NCI-H460 (cell line): Measurements from ENCODE around the gene SSNA1. TPM values are rescaled to one million over a fixed set of nuclear protein-coding genes. Genes with fewer than 3 reads are reported as not detected.

Experiments used
- DNase-seq: peaks from one replicate; pipeline ENCODE4 v3.0.0-alpha.2; 2016; ENCODE audit warnings: low read depth; ENCODE audit errors: extremely low read depth
- total RNA-seq: library from RNA; depleted of rRNA; stranded (reverse); fragments of >200 nt; shearing (Covaris generic); gene quantifications from 2 replicates; pipeline ENCODE4 v1.2.3, GENCODE V29; 2014

The SSNA1 gene
- total RNA-seq, 1 experiment from 2014 or later, result 59.3 TPM

DNA sequence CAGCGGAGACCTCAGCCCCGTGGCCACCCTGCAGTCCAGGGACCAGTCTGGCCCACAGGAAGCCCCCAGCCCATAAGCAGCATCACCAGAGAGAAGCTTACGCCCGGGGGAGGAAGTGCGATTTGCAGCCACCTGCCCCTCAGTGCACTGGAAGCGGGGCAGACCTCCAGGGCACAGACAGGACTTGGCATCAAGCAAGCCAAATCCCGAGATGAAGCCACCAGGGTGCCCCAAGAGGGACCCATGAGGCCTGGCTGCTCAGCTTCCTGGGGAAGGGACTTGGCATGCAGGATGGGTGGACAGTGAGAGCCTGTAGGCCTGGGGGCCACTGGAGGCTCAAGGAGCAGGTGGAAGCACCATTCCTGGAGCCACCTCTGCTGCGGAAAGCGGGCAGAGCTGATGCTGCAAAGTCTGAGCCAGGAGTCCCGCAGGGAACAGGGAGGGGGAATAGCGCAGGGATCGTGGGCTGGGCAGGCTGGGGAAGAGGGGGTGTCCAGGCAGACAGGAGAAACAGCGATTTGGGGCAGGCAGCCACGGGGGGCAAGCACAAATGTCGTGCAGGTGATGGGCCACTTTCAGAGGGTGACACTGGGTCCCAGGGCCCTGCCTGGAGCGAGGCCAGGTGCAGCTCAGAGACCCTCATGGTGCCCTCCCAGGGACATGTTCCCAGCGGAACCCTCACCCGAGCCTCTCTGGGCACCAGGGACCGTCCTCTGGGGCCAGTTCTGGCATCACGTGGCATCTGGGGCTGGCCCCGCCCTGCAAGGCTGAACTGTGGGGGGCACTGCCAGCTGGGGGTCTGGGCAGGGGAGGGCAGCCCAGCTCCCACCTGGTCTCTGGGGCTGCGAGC, 21.9 kb upstream of the SSNA1 start:
- no peak for DNase-seq

DNA sequence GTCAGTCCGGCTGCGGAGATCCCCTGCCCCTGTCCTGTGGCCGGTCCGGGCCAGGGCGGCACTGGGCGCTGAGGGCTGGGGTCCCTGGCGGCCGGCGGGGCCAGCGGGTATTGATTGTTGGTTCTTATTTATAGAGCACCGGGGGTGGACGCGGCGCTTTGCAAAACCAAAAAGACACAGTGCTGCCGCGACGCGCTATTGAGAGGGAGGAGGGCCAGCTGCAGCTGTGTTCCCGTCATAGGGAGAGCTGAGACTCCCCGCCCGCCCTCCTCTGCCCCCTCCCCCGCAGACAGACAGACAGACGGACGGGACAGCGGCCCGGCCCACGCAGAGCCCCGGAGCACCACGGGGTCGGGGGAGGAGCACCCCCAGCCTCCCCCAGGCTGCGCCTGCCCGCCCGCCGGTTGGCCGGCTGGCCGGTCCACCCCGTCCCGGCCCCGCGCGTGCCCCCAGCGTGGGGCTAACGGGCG, 21.2 kb upstream of the SSNA1 start:
- no peak for DNase-seq

DNA sequence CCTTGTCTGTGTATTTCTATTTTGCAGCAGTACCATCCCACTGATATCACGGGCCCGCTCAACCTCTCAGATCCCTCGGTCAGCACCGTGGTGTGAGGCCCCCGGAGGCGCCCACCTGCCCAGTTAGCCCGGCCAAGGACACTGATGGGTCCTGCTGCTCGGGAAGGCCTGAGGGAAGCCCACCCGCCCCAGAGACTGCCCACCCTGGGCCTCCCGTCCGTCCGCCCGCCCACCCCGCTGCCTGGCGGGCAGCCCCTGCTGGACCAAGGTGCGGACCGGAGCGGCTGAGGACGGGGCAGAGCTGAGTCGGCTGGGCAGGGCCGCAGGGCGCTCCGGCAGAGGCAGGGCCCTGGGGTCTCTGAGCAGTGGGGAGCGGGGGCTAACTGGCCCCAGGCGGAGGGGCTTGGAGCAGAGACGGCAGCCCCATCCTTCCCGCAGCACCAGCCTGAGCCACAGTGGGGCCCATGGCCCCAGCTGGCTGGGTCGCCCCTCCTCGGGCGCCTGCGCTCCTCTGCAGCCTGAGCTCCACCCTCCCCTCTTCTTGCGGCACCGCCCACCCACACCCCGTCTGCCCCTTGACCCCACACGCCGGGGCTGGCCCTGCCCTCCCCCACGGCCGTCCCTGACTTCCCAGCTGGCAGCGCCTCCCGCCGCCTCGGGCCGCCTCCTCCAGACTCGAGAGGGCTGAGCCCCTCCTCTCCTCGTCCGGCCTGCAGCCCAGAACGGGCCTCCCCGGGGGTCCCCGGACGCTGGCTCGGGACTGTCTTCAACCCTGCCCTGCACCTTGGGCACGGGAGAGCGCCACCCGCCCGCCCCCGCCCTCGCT, 20.5 kb upstream of the SSNA1 start:
- DNase-seq, result no peak

DNA sequence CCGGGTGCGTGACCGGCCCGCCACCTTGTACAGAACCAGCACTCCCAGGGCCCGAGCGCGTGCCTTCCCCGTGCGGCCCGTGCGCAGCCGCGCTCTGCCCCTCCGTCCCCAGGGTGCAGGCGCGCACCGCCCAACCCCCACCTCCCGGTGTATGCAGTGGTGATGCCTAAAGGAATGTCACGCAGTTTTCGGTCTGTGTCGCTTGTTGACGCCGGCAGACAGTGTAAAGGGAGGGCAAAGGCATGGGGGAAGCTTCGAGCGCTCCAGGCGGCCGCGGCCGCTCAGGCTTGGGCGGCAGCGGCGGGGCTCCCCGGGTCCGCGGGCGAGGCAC, 19.9 kb upstream of the SSNA1 start:
- DNase-seq, result no peak

DNA sequence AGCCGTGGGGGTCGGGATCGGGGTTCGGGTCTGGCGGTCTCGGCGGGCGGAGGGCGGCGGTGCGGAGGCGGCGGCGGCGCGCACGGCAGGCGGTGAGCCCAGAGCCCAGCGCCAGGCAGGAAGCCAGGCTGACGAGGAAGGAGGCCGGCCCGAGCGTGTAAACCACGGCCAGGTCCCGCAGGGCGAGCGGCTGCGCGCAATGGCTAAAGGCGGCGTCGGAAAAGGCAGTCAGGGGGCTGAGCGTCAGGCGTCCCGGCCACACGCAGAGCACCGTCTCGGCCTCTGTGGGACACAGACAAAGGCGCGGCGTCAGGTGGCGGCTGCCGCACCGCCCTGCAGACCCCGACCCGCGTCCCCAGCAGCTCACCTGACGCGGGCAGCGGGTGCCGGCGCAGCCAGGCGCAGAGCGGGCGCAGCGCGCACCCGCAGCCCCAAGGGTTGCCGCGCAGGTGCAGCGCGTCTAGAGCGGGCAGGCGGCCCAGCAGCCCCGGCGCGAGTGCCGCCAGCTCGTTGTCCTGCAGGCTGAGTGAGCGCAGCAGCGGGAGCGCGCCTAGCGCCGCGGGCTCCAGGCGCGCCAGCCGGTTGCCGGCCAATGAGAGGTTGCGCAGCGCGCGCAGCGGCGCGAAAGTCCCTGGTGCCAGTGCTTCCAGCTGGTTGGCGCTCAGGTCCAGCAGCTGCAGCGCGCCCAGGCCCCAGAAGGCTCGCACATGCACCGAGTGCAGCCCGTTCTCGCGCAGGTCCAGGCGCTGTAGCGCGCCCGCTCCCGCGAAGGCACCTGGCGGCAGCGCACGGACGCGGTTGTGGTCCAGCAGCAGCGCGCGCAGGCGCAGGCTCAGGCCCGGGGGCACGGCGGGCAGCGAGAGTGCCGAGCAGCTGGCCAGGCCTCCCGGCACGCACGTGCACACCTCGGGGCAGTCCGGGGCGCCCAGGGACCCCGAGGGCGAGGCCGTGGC, 19.3 kb upstream of the SSNA1 start:
- DNase-seq, result peak; percentile 59

DNA sequence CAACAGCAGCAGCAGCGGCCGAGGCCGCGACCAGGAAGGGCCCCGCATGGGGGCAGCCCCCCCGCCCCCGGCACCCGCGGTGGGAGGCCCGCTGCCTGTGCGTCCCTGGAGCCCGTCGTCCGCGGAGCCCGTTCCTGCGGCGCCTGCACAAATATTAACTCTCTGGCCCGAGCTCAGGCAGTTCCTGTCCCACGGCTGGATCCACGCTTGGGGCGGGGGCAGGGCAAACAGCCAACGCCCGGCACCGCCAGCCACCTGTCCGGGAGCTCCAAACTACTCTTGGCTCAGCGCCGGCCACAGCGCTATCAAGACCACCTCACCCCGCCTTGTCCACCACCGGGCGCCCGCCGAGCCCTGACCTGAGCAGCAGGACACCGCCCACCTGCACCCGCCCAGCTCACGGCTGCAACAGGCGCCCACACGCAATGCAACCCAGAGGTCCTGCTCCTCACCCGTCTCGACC, 18.5 kb upstream of the SSNA1 start, which contains the start of gene LRRC26:
Gene LRRC26 (minus strand): TSS at position 156 of the 463 bp plus-strand sequence. CDS start 108 bp downstream, at position 48.
- DNase-seq, result no peak

DNA sequence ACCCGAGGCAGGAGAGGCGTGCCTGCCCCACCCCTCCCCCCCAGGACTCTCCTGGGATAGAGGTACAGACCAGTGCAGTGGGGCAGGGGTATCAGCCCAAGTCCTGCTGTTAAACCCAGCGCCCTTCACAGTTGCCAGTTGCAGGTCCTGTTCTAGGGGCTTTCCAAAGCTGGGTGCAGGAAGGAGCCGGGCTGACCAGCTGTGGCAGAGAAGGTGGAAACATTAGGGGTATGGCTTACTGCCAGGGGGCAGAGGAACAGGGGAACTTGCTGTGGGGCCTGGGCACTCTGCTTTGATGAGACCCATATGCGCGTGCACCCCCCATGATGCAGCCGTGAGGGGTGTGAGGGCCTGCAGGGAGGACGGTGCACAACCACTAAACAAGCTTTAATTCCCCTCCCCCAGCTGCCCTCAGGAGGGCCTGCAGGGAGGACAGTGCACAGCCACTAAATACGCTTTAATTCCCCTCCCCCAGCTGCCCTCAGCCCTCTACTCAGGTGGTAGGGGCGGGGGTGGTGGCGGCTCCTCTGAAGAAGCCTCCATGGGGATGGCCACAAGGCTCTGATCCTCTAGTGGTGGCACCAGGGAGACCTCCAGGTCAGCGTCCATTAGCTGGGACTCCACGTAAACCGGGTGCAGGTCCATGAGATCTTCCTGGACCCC, 17.9 kb upstream of the SSNA1 start:
- DNase-seq, result no peak

DNA sequence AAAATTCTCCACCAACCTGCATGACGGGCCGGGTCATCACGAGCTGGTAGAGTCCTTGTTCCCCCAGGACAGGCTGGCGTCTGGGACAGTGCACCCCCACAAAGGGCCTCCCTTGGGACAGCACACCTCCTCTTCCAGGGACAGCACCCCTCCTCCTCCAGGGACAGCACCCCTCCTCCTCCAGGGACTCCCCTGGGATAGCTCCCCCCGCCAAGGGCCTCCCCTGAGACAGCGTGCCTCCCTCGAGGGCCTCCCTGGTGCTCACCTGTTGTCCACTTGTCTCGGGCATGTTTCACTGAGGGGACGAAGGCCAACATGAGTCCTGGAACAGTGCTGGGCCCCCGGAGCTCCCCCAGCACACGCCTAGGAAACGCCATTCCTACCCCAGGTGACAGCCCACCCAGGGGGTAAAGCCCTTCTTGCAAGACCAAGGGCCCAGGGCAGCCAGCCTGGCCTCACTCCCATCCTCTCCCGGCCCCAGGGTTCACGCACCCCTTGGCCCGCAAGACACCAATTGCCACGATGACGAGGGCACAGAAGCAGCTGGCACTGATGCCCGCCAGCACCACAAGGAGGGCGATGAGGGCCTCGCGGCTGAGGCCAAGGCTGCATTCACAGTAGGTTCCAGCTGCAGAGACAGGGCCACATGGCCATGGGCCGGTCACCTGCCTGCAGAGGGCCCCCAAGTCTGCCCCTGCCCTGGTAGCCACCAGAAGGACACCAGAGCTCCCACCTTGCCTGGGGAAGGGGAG, 17.2 kb upstream of the SSNA1 start:
- DNase-seq, result no peak

DNA sequence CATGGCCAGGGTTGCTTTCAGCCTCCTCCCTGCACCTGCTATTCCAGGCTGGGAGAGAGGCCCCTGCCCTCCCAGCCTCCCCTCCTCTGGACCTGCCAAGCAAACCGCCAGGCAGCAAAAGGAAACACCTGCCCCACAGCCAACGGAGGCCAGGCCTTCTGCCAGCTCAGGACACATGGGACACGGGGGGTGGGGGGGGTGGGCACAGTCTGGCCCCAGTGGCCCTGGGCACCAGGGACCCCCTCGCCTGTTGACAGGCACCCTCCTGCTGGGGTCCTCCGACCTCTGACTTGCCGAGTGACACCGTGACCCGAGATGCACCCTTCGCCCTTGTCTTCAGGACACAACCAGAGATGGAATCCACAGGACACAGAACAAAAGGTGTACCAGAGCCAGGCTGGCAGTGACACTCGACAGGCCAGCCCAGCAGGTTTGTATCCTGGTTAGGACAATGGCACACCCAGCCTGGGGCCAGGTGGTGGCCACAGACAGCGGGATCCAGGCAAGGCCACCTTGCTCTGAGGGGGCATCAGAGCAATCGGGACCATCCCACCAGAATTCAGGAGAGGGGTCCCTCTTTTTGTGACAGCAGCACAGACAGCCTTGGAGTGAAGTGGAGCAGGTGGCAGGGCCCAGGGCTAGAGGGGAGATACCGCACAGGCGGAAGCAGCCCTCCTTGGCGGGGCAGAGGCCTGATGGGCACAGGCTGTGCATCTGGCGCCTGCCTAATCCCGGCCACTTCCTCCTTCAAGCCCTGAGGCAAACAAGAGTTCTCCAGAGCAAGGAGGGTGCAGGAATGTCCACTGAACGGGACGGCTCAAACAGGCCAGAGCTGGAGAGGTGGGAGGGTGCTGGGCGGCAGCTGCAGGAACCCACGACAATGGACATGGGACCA, 15.3 kb upstream of the SSNA1 start:
- no peak for DNase-seq

DNA sequence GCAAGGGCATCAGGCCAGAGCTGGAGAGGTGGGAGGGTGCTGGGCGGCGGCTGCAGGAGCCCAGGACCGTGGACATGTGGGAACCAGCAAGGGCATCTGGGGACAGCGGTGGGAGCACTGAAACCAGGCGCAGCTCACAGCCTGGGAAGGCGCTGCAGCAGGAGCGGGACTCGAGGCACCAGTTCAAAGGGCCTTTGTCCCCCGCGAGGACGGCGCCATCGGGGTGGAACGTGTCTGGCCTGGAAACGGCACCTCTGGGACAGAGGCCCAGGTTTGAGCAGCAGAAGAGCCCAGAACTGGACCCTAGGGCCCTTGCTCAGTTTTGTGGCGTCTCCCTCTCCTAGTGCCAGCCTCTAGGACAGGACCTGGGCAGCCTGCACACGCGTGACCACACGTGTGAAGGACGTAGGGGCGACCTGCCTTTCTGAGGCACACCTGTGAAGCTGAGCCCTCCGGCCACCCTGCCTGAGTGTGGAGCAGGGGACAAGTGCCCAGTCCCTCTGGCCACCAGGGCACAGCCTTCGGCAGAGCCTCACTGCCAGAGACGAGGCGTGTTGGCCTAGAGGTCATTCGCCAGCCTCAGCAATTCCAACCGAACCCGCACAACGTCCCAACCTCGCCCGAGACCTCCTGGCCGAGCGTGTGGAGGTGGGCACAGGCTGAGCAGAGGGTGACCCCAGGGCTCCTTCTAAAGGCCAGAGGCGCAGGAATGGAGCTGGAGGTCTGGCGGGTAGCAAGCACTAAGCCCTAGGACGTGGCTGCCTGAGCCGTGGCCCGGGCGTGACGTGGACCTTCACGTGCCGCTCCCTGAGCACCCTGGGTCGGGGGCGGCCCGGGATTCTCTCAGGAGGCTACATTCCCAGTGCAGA, 14.4 kb upstream of the SSNA1 start:
- no peak for DNase-seq

DNA sequence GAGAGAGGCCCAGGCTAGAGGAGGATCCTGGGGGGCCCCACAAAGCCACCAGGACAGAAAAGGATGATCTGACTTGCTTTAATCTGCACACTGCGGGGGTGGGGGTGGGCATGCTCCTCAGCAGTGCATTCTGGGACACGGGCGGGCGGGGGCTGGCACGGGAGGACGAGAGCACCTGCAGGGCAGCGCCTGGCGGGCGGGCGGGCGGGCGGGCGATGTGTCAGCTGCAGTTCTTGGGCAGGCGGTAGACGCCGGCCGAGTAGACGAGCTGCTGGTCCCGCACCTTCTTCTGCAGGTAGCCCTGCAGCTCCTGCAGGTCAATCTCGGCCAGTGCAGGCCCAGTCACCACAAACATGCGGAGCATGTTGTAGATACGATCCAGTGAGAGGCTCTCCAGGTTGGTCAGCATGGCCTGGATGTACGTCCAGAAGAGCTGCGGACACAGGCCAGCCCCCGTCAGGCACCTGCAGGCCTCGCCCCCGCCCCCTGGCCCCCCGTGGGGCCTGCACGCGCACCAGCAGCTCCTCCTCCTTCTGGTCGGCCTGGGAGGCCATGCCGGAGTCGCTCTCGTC, 13.7 kb upstream of the SSNA1 start:
- DNase-seq, result no peak

DNA sequence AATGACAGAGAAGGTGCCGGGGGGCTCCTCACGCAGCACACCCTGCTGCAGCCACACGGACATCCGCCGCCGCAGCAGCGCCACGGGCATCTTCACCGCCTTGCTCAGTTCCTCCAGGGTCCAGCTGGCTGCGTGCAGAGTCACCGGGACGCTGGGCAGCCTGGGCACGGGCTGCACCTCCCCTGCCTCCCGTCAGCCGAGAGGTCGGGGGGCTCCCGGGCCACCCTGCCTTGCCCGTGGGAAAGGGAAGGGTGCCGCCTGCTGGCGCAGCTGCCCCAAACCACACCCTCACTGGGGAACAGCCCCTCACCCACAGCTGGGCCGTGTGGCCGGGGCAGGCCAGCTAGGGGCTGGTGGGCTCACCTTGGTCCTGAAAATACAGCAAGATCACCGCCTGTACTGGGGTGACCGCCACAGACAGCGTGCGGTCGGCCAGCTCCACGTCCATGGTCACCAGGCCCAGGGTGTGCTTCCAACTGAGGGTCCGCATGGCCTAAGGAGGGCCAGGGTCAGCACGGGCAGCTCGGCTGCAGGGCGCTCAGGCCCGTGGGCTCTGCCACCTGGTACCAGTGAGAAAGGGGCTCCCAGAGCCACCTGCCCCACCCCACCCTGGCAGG, 13.0 kb upstream of the SSNA1 start:
- no peak for DNase-seq

DNA sequence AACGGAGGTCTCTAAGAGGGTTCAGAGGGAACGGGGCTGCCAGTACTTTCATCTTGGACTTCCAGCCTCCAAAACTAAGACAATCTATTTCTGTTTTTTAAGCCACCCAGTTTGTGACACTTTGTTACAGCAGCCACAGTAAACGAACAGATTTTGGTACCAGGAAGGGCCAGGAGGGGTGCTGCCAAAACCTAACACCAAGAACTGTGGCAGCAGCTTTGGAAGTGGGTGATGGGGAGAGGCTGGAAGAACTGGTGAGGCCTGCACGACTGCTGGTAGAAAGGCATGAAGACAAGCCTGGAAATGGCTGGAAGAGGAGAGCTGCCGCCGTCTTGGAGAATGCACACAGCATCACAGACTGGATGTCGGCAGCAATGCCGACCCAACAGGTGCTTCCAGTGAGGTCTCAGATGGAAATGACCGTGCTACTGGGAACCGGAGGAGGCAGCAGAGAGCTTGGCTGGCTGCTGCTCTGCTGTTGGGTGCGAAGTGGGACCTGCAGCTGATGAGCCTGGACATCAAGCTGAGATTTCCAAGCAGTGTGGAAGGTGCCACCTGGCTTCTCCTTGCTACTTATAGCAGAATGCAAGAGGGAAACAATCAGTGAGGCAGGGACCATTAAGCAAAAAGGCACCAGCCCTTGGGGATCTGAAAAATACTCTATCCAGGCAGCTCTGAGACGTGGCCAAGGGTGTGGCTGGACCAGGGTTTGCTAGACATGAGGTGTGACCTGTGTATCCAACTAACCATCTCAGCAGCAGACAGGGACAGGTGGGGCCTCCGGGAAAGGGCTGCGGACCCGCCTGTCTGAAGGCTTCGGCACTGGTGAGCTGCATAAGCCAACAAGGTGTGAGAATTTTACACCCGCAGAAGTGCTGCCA, 11.9 kb upstream of the SSNA1 start:
- peak; percentile 37 for DNase-seq

DNA sequence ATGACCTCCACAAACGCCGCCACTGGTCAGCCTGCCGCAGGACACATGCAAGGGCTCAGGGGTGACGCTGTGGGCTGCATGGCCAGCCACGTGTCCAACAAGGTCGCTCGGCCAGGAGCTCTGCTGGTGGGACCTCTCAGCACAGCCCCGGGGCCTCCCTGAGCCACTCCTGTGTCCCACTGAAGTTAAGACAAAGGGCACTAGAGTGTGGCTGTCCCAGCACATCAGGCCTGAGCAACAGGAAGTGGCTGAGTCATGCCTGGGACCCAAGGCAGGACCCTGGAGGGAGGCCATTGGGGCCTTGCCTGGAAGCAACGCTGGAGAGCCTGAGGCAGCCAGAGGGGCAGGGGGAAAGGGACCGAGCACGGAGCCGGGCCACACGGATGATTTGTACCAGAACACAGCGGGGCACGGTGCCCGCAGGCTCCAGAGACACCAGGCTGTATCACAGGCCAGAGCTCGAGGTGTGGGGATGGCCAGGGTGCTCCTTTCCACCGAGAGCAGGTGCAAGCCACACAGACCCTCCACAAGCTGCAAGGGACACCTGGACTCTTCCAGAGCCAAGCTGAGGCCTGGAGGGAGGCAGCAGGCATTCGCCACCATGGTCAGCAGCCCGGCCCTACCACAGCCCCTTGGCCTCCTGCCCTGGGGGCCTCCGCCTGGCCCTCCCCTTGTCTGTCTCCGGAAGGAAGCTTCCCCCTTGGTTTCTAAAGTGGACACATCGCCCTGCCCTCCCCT, 10.1 kb upstream of the SSNA1 start:
- DNase-seq, result no peak
